ENCODE results near the gene LCN9.

The LCN9 gene

GRCh38 chr9:135701067-135701958, 38.2 kb downstream of the LCN9 start:
- DNase-seq: peak; percentile 28 to 36

GRCh38 chr9:135701959-135702721, 39.0 kb downstream of the LCN9 start, which contains the start of gene KCNT1:
TSS of gene KCNT1 (plus strand) at chr9:135702185. CDS start at chr9:135702259, 74 bp downstream.
- DNase-seq: peak; percentile 73 to 75

GRCh38 chr9:135703726-135704125, 40.6 kb downstream of the LCN9 start:
- DNase-seq: no peak

GRCh38 chr9:135704483-135704882, 41.4 kb downstream of the LCN9 start:
- DNase-seq: no peak

GRCh38 chr9:135705376-135705775, 42.3 kb downstream of the LCN9 start:
- DNase-seq: no peak

GRCh38 chr9:135706288-135706687, 43.2 kb downstream of the LCN9 start:
- DNase-seq: no peak

- DNase-seq: no peak
These were observed 44.4 kb downstream of the LCN9 start for GRCh38 chr9:135707252-135708138.

GRCh38 chr9:135708164-135708563, 45.1 kb downstream of the LCN9 start:
- no peak for DNase-seq

GRCh38 chr9:135711391-135711790, 48.3 kb downstream of the LCN9 start:
- no peak for DNase-seq

GRCh38 chr9:135711881-135712280, 48.8 kb downstream of the LCN9 start:
- no peak for DNase-seq

- DNase-seq: no peak
These were observed 49.6 kb downstream of the LCN9 start for GRCh38 chr9:135712613-135713295.

- DNase-seq: no peak
These were observed 51.3 kb downstream of the LCN9 start for GRCh38 chr9:135714242-135715055.

GRCh38 chr9:135715056-135715595, 52.0 kb downstream of the LCN9 start:
- DNase-seq: no peak

GRCh38 chr9:135716045-135716444, 52.9 kb downstream of the LCN9 start:
- DNase-seq: no peak

All from activated T-cell treated with anti-CD3 and anti-CD28 coated beads, Interleukin-2, amount 50 U/mL, for 48 hours (primary cell).